ENCODE data around the gene ALG8.
A peak's percentile ranks its signal among the peaks of the same experiment; 100 is the strongest.

ALG8 gene

DNA sequence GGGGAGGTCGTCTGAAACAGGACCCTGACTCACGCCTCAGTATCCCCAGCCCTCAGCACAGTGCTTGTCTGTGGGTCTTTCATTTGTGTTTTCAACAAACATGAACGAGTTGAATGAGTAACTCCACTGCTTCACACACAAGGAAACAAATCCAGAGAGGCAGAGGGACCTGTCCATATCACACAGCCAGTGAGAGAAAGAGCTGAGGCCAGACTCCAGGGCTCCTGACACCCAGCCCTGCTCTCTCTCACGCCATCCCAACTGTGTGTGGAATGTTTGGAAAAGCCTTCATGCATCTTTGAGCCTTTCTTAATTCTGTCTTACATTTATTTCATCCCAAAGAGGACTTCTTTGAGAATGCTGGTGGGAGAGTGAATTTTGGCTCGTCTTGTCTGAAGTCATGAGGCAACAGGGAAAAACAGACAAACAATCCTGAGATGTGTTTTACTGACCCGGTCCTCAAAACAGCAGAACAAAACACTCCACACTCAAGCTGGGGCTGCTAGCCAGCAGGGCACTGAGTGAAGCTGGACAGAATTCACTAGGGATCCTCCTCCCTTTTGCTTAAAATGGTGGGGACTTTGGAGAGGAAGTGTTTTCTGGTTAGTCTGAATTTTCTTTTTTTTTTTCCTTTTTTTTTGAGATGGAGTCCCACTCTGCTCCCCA lies 19.7 kb upstream of the ALG8 start:
- DNase-seq, result no peak

DNA sequence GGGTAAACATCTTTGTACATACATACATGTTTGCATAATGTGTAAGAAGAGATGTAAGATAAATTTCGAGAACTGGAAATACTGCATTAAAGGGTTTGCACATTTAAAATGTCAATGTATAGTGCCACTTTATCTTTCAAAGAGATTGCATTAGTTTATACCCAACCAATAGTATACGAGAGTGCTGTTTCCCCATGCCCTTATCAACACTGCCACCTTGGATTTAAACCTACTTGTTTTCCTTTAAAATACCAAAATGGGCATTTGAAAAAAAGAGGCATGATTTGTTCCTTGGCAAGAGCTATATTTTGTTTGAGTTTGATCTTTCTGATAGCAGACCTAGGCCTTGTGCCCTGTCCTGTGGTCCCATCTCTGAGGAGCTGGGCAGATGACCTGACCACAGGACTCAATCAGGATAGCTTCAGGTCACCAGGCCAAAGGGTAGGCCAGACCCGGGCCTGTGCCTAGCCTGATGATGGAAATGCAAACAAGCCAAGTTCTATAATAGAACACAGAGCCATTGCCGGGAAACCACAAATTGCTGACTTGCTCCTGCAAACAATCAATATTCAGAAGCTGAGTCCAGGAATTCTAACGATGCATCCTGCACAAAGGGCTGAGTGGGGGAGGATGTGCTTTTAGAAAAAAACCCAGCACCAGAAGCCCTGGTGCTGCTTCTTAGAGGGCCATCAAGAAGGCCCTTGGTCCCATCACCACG lies 16.9 kb upstream of the ALG8 start:
- no peak for DNase-seq

DNA sequence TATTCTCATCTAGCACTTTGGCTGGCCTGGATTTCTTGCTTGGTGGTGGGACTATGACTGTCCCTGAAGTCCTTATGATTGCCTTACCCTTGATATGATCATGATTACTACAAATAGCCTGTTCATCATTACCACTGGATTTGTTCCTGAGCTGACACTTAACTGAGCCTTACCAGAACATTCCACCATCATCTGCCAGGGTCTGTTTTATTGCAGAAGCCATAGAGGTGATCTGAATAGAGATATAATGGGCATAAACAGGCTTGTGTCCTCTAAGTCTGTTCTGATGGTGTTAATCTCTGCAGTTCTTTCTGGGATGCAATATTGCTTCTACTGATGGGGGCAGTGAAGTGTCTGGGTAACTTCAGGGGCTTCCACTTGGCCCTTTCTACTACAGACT lies 12.4 kb upstream of the ALG8 start:
- DNase-seq, result no peak

DNA sequence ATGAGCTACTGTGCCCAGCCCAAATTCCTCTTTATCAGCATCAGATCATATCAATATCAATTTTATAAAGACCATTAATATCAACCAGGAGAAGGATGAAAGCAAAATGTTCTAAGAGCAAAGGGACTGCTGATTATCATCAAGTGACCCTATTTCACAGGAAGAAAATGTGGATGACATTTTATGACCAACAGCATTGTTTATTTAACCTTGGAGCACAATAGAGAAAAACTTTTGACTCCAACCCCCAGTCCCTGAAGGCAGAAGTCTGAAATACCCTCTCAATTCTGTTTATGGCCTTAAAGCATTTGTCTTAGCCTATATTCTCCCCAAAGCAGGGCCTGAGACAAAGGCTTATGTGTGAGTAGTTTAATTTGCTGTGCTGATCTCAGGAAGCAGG lies 11.3 kb upstream of the ALG8 start:
- DNase-seq, result no peak

DNA sequence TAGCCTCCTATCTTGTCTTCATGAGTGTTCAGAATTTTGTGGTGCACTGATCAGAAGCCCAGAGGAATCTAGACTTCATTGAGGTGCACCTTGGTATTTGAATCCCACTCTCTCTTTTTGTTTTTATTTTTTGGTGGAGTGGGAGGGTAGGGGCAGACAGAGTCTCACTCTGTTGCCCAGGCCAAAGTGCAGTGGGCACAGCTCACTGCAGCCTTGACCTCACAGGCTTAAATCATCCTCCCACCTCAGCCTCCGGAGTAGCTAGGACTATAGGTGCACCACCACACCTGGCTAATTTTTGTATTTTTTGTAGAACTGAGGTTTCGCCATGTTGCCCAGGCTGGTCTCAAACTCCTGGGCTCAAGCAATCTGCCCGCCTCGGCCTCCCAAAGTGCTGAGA lies 10.9 kb upstream of the ALG8 start:
- DNase-seq, result no peak

DNA sequence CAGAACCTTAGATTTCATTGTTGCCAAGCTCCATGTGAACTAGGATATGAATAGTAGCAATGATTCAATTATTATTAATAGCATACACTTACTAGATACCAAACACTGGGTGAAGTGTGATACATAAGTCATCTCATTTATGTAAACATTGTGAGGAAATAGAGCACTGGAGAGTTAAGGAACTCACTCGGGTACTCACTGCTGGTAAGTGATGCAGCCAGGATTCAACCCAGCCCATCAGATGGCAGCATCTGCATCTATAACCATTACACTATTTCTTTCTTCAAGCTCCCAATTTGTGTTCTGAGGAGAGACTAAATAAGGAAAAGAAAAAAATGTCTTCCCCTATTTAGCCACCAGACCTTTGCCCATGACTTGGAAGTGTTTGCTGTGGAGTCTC lies 10.2 kb upstream of the ALG8 start:
- DNase-seq, result no peak

DNA sequence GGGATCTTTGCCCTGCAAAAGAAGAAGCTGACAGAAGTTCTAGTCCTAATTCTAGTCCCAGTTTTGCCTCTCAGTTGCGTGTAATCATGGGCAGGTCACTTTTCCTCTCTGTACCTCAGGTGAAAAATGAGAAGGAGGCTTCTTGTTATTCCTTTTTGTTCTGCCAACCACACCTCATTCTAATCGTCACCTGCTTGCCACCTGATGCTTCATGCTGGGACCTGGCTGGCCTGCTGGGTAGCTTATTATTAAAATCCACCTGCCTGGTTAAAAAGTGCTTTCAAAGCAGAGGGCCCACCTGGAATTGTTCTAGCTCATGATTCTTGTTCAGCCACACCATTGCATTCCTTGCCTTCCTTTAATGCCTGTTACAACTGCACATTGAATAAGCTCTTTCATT lies 8.4 kb upstream of the ALG8 start:
- no peak for DNase-seq

DNA sequence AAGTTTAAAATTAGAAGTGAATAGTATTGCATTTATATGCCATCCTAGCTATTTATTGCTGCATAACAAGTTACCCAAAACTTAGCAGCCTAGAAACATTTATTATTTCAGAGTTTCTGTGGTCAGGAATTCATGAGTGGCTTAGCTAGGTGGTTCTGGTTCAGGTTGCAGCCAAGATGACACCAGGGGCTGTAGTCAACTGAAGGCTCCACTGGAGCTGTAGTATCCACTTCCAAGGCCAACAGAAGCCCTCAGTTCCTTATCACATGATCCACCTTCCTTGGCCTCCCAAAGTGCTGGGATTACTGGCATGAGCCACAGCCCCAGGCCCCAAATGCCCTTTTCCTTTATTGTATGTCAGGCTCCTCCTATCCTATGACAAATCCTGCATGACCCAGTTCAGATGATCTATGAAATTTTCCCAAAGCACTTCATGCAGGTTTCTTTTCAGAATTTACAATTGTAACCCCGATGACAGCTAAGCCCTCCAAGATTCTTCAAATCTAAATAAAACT lies 6.1 kb upstream of the ALG8 start:
- no peak for DNase-seq

DNA sequence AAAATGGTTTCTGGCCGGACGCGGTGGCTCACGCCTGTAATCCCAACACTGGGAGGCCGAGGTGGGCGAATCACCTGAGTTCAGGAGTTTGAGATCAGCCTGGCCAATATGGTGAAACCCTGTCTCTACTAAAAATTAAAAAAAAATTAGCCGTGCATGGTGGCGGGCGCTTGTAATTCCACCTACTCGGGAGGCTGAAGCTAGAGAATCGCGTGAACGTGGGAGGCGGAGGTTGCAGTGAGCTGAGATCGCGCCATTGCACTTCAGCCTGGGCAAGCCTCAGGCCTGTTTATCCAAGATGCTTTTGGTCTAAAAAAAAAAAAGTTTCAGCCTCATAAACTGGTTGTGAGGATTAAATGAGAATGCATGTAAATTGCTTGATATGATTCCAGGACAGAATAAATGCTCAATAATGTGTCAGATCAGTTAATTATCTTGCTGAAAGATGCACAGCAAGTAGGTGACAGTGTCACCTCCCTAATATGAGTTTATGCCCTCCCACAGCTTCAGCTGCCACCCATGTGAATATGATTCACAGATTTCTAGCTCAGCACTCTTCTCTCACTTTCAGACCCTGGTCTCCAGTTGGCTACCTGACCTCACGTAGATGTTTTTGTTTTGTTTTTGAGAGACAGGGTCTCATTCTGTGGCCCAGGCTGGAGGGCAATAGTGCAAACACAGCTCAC lies 1.1 kb upstream of the ALG8 start:
- no peak for DNase-seq

DNA sequence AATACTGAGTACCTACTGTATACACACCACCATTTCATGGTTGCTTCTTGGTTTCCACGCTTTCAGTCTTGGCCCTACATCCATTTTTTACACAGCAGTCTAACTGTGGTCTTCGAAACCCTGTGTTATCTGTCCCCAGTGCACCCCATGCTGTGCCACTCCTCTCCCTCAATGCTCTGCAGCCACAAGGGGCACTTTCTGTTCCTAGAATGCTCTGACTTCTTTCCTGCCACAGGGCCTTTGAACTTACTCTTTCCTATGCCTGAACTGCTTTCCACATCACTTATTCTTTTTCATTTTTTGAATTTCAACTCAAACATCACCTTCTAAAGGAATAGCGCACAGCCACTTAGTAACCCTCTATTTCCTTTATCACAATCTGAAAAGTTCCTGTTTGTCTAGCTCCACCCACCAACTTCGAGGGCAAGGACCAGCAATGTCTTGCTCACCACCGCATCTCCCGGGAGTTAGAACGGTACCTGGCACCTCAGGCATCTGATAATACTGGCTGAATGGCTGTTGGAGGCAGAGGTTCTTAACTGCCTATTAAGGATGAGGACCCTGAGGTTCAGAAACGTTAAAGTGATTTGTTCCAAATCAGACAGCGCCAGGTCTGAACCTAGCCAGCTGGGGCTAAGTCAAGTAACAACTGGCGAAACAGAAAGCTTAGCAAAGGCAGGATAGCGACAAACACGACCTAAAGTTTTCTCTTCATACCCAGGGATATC lies 568 bp downstream of the ALG8 start:
- peak; percentile 58 for DNase-seq

DNA sequence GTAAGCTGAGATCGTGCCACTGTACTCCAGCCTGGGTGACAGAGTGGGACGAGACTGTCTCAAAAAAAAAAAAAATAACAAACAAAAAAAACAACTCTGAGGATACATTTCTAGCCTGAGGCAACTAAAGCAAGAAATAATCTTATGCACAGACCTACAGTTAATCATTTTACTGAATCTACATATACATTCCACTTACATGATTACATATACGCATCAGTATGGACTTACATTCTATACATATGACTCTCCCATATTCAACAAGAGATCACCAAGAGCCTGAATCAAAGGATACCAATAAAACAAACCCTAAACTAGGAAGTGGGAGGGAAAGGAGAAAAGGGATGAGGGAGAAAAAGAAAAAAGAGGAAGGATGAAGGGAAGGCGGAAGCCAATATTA lies 1.1 kb downstream of the ALG8 start:
- no peak for DNase-seq

DNA sequence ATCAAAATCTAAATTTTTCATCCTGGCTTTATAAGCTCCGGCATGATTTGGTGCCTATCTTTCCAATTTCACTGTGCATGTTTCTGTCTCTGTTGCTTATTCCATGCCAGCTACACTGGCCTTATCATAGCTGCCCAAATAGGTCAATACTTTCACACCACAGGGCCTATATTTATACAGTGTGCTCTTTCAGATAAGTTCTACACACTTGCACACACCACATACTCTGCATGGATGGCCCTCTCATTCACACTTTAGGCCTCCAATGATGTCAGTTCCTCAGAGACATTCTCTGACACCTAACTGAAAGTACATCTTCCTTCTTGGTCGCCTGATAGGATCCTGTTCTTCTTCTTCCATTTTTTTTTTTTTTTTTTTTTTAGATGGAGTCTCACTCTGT lies 7.0 kb downstream of the ALG8 start:
- no peak for DNase-seq

DNA sequence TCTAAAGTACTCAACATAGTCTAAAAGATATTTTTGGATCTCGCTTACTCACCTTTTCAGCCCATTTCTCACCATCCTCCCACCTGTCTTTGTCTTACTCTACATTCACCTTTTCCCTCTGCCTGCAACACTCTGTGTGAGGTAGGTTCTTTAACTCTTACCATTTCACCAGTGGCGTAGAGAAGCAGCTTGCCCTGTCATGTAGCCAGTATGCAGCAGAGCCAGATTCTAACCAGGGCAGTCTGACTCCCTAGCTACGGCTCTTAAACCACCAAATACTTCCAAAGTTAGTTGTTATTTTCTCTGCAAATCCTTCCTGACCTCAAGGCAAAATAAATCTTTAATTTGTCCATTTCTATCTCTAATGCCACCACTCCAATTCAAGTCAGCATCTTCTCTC lies 7.5 kb downstream of the ALG8 start:
- no peak for DNase-seq

DNA sequence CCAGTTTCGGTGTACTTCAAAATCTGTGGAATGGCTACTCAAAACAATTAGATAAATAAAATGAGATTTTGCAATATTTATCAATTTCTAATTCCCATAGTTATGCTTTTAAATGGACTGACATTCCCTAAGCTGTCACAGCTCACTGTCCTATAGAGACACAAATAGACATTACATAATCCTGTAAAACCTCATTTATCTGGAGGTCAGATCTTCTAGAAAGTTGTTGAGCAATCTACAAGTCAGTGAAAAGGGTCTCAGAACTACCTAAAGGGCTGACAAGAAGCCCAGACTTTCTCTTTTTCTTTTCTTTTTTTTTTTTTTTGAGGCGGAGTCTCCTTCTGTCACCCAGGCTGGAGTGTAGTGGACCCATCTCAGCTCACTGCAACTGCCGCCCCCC lies 12.0 kb downstream of the ALG8 start:
- no peak for DNase-seq

DNA sequence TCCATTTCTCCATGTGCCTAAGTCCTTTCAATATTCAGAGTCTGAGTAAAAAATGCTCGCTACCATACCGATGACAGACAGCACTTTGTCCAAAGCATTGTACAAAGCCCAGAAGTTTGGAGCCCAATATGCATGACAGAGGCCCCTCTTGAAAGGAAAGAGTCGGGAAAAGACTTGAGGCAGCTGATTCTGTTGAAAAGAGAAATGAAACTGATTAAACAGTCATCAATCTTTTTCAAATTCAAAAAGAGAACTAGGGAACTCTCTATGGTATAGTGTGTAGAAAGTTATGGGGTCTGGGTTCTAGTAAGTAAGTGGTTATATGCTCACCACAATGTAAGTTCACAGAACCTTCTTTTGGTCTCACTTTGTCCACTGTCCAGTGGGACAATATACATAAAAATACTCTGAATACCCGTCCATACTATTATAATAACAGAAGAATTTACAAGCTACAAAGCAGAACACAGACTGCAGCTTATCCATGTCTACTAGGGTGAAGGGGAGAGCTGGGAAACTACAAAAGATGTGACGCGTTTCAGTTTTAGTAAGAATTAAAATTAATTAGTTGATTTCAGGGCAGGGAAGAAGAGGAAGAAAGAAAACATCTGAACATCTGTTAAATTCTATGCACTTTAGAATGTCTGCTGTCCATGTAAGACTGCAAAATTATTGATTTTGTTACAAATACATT lies 26.7 kb downstream of the ALG8 start:
- no peak for DNase-seq

DNA sequence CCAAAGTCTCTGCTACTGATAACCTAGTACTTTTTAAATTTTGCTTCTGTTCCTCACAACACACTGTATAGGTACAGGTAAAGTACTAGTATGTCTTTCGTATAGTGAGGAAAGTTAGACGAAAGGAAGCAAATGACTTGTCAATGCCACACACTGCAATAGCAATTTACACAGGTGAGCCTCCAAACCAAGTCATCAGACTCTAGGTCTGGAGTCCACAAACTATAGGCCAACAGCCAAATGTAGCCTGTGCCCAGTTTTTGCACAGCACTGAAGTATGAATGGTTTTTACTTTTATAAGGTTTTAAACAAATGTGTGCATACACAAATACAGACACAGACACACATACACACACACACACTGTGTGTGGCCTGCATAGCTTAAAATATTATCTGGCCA lies 28.1 kb downstream of the ALG8 start:
- DNase-seq, result no peak

DNA sequence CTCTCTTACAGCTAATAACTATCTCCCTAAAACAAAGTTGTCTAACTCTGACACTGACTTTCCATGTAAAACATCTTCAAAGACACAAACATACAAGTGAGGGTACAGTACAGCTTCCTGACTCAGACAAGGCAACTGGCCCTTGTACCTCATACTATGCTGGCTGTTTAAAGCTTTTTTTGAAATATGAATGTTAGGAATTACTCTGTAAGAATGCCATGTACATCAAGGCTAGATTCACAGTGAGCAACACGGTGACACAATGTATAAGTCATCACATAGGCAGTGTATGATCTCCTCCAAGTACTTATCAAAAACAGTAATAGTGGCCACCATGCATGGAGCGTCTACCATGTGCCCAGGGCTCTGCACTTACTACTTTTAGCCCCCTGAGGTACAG lies 28.6 kb downstream of the ALG8 start:
- DNase-seq, result no peak

DNA sequence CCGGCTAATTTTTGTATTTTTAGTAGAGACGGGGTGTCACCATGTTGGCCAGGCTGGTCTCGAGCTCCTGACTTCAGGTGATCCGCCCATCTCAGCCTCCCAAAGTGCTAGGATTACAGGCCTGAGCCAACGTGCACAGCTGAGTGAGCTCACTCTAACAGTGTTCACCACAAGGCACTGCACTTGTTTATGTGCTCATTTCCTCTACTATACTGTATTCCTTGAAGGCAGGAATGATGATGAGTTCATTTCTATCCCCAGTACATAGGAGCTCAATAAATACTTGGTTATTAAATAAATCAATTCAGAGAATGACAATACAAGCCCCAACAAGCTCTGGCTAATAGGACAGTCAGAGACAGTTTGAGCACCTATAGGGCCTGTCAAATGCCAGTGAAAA lies 29.1 kb downstream of the ALG8 start:
- DNase-seq, result no peak

DNA sequence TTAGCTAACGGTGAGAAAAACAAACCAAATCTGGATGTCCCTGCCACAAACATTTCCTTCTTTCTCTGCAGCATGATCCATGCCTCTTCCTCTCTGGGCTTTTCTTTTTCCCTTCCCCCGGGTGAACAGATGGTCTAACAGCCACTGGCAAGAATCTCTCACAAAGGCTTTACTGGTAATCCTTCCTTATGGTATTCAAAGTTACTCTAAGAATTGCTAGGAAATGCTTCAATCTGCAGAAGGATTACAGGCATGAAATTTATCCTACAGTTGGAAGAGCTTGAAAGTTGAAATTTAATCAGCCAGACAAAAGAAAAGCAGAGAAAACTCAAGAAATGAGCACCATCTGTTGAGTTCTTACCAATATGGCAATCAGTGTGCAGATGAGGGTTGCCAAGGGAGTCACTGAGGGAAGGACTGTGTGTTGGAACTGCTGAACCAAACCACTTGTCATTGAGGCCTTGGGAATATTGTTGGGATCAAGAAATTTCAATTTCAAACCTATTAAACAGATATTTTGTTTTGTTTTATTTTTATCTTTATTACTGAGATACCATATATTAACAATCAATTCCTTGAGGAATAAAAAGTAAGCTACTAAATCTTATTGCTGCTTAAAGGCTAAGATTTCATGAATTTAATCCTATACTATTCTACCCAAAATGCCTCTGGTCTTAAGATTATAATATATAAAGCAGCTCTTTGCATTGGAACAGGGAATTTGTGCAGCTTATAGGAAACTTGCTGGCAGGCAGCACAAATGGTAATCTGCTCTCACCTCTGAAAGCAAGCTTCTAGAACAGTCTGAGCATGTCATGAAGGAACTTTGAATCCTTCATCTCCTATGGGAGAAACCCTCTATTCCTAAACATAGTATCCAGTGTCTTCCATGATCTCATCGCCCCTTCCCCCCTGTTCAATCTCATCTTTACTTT lies 30.1 kb downstream of the ALG8 start:
- DNase-seq, result no peak

DNA sequence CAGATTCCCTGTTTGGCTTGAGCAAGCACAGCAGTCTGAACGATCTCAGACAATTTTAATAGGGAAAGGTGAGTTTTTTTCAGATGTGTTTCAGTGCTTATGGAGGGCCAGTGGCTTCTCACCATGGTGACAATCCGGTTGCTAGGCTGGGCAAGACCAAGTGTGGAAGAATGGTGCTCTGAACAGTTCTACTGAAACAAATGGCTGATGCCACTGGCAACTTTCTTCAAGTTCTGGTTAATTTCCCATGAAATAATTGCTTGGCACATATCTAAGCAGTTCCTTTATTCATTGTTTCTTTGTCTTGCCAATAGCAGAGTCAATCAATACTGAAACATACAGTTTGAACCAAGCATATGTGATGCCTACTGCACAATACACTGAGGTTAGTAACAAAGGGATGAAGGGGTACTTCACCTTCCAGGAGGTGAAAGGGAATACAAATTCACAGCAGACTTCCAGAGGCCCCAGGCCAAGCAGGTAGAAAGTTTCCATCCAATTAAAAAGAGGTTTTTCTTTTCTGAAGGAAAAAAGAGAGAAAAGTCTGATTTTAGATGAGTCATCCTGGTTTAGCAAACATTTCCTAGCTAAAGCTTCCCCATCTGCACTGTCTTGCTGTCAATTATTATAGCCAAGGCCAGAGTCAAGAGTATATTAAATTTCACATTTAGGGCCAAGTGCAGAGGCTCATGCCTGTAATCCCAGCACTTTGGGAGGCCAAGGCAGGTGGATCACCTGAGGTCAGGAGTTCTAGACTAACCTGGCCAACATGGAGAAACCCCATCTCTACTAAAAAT lies 38.6 kb downstream of the ALG8 start:
- no peak for DNase-seq

DNA sequence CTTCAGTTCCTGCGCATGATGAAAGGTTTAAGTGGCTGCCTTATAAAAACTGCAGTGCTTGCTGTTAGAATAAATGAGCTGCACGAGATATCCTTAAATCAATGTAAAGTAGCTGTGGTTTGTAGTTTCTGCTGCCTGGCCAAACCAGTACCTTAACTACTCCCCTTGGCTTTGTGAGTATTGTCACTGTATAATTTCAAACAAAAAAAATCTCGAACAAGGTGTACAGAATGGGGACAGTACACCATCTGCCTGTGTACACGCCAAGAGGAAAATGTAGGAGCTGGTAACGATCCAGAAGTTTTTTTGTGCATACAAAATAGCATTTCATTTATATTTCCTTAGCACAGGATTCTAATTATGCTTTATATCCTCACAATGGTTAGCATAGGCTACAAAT lies 39.2 kb downstream of the ALG8 start:
- DNase-seq, result no peak
